Activated CD8-positive, alpha-beta memory T cell treated with anti-CD3 and anti-CD28 coated beads, Interleukin-2, amount 50 U/mL, for 1 hour (primary cell): ENCODE results near the gene C1orf185.
"Not testable (repeated sequence)": the region's sequence is repeated elsewhere in the genome, so short reads cannot be mapped to it uniquely, and the experiment has no call there.

Source experiments
- DNase-seq: peaks from one replicate; pipeline ENCODE4 v3.0.0-alpha.2; 2020; ENCODE audit errors: extremely low read depth

The C1orf185 gene

DNA sequence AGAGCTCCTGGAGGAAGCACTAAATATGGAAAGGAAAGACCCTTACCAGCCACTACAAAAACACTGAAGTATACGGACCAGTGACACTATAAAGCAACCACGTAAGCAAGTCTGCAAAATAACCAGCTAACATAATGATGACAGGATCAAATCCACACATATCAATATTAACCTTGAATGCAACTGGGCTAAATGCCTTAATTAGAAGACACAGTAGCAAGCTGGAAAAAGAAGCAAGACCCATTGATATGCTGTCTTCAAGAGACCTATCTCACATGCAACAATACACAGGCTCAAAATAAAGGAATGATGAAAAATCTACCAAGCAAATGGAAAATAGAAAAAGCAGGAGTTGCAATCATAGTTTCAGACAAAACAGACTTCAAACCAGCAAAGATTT is 31.0 kb downstream of the C1orf185 start:
- no peak for DNase-seq

DNA sequence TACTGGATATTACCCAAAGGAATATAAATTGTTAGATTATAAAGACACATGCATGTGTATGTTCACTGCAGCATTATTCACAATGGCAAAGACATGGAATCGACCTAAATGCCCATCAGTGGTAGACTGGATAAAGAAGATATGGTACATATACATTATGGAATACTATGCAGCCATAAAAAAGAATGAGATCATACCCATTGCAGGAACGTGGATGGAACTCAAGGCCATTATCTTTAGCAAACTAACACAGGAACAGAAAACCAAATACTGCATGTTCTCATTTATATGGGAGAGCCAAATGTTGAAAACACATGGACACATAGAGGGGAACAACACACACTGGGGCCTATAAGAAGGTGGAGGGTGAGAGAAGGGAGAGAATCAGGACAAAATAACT is 35.7 kb downstream of the C1orf185 start:
- not testable (repeated sequence) for DNase-seq

DNA sequence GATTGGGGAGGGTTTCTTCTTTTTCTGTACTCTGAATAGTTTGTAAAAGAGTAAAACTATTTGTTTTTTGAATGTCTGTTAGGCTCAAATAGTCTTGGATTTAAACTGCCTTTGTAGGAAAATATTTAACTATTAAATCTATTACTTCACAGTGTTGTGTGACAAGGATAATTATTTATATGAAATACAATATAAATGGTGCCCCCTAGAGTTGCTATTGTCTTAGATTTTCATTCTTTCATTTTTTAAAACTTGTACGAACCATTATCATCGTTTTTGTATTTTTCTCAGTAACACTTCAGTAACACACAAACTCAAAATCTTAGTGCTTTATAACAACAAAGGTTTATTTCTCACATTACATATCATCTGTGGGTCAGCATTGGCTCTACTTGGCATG is 37.4 kb downstream of the C1orf185 start:
- DNase-seq, result no peak

DNA sequence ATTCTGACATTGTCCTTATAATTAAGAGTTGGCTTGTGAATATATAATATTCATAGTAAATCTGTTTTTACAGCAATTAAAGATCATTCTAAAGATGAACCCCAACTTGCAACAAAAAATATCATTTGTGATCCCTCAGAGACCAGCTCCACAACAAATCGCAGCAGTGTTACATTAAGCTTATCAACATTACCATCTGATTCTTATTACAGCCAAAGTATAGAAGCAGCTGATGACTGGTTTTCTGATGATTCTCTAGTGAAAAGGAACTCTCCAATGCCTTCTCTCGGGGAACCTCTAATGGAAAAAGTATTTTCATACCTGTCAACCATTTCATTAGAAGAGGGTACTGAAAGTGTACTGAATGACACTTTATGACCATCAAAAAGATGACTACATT is 45.4 kb downstream of the C1orf185 start:
- no peak for DNase-seq

DNA sequence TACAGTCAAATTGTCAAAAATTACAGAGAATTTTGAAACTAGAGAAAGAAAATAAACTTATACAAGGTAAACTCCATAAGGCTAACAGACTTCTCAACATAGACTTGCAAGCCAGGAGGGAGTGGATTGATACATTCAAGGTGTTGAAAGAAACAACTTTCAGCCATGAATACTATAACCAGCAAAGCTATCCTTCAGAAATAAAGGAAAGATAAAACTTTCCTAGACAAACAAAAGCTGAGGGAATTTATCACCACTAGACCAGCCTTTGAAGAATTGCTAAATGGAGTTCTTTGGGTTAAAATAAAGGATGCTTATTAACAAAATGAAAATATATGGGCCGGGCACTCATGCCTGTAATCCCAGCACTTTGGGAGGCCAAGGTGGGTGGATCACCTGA is 52.7 kb downstream of the C1orf185 start:
- no peak for DNase-seq

DNA sequence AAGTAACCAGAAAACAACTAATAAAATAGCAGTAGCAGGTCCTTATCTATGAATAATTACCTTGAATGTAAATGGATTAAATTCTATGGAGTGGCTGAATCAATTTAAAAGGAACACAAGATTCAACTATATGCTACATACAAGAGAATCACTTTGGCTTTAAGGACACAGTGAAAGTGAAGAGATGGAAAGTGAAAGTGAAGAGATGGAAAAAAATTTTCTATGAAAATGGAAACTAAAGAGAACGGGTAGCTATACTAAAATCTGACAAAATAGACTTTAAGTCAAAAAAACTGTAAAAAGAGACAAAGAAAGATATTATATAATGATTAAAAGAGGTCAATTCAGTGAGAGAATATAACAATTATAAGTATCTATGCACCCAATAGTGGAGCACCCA is 54.7 kb downstream of the C1orf185 start:
- no peak for DNase-seq

DNA sequence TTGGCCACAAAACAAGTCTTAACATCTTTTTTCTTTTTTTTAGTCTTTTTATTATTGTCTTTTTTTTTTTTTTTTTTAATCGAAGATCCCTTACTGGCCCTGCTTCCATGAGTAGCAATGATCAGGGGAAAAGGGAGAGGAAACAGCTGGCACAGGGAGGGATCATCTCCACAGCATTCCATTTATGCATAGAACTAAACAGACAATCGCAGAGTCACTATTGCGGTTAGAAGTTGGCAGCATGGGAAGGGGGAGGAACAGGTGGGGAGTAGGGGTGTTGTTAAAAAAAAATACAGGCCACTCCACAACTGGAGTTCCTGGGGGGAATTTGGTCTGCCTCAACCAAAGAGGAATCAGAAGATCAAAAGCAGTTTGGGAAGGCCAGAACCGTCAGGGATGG is 55.4 kb downstream of the C1orf185 start:
- DNase-seq, result no peak

DNA sequence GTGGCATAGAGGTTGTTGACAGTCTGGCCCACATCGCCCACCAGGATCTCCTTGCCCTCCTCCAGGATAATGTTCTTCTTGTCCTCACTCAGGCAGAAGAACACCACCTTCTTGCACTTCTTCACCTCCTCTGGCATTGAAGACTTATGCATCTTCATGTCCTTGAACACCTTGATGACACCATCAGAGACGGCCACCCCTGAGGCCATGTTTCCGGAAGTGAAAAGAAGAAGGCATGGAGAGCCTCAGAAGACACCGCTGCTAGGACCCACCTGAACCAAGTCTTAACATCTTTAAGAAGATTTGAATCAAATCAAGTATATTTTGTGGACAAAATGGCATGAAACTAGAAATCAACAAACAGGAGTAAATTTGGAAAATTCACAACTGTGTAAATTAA is 56.2 kb downstream of the C1orf185 start:
- no peak for DNase-seq

DNA sequence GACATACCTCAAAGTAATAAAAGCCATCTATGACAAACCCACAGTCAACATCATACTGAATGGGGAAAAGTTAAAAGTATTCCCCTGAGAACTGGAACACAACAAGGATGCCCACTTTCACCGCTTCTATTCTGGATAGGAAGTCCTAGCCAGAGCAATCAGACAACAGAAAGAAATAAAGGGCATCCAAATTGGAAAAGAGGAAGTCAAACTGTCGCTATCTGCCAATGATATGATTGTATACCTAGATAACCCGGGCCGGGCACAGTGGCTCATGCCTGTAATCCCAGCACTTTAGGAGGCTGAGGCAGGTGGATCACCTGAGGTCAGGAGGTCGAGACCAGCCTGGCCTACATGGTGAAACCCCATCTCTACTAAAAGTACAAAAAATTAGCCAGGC is 60.5 kb downstream of the C1orf185 start:
- not testable (repeated sequence) for DNase-seq

DNA sequence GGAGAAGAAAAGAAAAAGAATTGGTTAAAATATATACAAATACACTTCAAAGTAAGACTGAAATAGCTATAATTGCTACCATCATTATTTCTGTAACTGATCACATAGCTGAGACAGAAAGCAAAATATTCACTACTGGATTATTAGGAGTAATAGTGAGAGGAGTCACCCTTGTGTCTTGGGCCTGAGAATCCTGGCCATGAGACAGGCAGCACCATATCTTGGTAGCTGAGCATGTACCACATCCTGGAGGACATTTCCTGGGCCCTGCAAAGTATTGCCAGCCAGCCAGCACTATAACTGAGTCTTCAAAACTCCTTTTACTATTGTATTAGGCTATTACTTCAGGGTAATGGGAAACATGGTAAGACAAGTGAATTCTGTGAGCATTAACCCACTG is 63.5 kb downstream of the C1orf185 start:
- DNase-seq, result no peak

DNA sequence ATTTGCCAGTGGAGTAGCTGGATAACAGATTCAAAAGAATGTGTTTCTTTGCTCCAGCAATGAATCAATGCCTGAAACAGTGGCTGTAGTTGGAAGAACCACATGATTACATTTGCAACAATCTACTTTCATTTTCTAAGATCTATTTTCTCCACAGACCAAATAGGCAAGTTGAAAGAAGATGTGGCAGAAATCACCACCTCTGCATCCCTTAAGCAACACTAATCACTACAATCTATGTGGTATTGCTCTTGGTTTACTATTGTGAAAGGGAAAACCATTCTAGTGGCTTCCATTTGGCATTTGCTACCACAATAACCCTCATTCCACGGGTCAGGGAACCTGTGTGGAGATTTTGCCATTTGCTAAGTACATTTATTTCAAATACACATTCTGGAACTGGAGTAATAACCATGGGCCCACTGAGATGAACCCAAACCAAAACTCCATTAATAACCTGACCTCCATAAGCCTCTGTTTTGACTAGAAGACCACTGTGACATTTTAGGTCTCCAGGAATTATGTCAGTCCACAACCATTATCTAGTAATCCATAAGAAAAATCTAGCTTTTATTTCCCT is 66.3 kb downstream of the C1orf185 start:
- no peak for DNase-seq

DNA sequence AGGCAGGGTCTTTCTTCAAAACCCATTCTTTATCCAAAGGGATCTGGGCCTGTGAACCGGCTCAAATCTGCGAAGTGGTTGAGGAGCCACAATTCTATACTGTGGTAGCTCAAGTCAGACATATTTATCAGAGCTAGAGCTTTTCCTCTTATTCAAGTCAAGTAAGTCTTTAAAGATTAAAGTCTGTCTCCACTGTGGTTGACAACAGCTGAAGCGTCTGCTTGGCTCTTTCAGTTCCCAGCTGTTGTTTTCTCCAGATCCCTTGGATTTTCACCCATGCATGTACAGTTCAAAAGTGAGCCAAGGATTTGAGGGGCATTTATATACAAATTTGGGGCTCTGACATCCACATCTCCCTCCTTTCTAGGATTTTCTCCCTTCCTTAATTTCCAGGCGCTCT is 66.9 kb downstream of the C1orf185 start:
- no peak for DNase-seq

DNA sequence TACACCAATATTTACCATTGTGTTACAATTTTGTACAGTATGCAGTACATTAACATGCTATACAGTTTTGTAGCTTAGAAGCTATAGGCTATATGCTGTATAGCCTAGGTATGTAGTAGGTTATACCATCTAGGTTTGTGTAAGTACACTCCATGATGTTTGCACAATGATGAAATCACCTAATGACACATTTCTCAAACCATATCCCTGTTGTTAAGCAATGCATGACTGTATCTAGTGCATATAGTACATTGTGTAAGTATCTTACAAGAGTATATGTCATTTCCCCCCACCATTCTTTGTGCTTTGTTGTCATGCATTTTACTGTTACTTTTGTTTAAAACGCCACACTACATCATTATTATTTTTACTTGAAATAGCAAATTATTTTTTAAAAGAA is 68.3 kb downstream of the C1orf185 start:
- DNase-seq, result no peak

DNA sequence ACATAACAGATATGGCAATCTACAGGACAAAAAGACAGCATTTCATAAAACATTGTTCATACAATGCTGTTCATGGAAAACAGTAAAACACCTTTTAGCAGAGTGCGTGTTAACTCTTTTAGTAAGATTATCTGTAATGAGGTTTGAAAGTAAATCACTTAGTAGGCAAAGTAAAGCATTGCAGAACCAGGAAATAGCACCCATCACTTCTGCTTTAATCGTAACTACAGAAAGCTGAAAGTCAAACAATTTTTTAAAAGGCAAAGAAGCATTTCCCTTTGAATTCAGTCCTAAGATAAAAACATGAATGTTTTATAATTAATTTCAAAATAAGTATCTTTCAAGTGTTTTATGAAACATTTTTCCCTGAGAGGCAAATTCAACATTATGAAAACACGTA is 70.8 kb downstream of the C1orf185 start:
- DNase-seq, result no peak

DNA sequence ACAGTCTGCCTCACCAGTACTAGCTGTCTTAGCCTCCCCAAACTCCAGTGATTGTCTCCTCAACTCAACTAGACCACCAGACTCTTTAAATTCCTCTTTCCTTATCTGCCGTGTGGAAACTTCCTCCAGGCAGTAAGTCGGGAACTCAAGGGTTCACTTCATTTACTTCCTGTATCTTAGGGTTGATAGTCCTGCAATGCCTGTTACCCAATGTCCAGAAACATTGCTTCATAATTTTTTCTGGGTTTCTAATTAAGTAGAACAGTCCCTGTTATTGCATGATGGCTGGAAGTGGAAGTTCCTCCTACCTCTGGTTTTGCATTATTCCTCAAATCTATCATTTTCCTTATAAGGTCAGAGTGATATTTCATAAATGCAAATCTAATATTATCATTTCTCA is 73.2 kb downstream of the C1orf185 start:
- no peak for DNase-seq

DNA sequence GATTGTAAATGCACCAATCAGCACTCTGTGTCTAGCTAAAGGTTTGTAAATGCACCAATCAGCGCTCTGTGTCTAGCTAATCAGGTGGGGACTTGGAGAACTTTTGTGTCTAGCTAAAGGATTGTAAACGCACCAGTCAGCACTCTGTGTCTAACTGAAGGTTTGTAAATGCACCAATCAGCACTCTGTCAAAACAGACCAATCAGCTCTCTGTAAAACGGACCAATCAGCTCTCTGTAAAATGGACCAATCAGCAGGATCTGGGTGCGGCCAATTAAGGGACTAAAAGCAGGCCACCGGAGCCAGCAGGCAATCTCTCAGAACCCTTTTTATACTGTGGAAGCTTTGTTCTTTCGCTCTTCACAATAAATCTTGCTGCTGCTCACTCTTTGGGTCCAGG is 76.0 kb downstream of the C1orf185 start:
- not testable (repeated sequence) for DNase-seq

DNA sequence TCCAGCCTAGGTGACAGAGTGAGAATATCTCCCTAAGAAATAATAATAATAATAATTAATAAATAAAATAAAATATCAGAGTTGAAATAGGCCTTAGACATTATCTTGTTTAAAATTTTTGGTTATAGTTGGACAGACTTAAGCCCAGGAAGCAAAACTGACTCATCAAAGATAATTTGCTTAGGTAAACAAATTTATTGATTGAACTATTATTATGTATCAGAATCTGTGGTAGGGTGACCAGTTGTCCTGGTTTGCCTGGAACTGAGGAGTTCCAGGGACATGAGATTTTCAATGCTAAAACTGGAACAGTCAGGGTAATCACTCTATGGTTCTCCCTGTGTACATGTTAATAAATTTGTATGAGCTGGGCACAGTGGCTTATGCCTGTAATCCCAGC is 86.2 kb downstream of the C1orf185 start:
- no peak for DNase-seq

DNA sequence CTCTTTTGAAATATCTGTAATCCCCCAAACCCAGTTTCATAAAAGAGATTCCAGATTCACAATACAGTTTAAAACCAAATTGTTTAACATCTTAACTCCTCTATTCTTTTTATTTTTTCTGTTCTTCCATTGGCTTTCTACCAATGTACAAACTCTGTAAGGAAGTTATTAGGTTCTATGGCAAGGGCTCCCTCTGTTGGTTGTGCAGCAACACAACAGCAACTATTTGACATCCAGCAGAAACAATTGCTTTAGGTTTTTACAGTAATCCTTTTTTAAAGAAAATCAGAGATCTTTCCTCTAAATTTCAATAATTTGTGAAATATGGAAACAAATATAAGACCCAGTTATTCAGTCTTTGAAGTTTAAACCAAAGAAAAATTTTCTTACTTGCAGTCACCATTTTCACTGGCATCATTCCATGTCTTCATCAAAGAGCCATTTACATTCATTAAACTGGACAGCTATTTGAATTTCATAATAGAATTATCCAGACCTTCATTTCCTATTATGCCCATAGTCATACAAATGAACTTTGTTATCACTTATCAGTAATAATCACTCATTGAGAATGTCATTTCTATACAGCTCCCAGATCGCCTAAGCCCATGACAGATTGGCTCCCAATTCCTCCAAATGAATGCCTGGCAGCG is 87.5 kb downstream of the C1orf185 start:
- DNase-seq, result no peak

DNA sequence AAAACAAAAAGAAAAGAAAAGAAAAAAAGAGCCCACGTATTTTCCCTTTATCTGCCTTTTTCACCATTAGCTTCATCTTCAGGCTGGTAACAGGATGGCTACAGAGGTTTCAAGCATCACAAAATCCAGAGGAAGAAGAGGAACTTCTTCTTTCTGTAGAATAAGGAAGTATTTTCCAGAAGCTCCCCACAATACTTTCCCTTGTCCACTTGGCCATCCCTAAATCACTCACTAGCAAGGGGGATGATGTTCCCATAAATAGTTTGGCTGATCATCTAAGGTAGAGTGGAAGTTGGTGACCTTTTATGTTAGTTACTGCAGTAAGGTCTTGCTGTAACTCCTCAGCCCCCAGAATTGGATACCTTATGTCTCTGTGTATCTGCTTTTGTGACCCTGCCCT is 88.9 kb downstream of the C1orf185 start:
- no peak for DNase-seq

DNA sequence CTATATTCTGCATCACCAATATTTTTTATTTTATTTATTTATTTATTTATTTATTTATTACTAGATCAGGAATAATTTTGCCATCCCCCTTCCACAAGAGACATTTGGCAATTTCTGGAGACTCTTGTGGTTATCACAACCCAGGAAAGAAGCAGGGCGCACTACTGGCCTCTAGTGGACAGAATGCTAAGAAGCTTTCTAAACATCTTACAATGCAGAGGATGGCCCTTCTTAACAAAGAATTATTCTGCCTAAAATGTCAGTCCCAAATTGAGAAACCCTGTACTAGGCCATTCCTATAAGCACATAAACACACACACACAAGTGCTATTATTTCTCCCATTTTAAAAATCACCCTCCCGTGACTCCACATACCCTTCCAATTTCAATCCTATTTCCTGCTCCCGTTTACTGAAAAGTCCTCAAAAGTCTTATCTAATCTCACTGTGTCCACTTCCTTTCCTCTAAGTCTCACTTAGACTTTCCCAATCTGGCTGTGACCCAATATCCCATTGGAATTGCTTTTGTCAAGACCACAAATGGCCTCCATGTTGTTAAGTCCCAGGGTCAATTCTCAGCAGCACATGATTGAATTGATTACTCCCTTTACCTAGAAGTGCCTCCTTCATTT is 90.3 kb downstream of the C1orf185 start:
- no peak for DNase-seq

DNA sequence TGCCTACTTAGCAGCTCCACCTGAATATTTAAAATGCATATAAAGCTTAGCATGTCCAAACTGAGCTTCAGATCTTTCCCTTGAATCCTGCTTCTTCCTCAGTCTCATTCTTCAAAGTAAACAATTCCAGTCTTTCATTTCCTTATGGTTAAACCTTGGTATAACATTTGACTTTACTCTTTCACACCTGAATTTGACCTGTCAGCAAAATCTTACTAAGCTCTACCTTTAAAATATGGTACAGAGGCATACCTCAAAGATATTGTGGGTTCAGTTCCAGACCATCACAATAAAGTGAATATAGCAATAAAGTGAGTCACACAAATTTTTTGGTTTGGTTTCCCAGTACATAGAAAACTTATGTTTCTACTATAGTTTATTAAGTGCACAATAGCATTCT is 91.5 kb downstream of the C1orf185 start:
- DNase-seq, result no peak
